ENCODE measurements around the gene CEACAM16.

GRCh38 chr19:44732235-44733014 is 33.5 kb downstream of the CEACAM16 start:
- TF ChIP-seq POLR2A (IDR thresholded peaks at IDR 0.05) (no peak), CTCF (IDR thresholded peaks at IDR 0.05) (no peak)
